GM06990 (cell line): ENCODE results near the gene LPP.

Source experiments
- DNase-seq: peaks from one replicate; pipeline ENCODE4 v3.0.0-alpha.2; 2011; ENCODE audit not compliant: insufficient read length; ENCODE audit errors: extremely low read depth
- H3K27me3 ChIP-seq: replicated peaks from 2 replicates; pipeline ENCODE4 v1.6.0; 2011; ENCODE audit warnings: low read length; ENCODE audit not compliant: control insufficient read depth, insufficient read depth
- H3K36me3 ChIP-seq: 2 replicates; pipeline ENCODE4 v1.5.1; 2011; ENCODE audit warnings: low read length; ENCODE audit not compliant: control insufficient read depth, insufficient read depth
- H3K4me3 ChIP-seq: replicated peaks from 2 replicates; pipeline ENCODE4 v1.5.1; 2011; ENCODE audit warnings: low read depth, mild to moderate bottlenecking, control low read depth, low read length
- TF ChIP-seq, protein P1 (sequence below): IDR thresholded peaks from 2 replicates; pipeline ENCODE4 v1.5.1; 2011; ENCODE audit warnings: low read length, control low read depth, mild to moderate bottlenecking, inconsistent platforms; ENCODE audit not compliant: insufficient read depth, poor library complexity, severe bottlenecking

Gene LPP

DNA sequence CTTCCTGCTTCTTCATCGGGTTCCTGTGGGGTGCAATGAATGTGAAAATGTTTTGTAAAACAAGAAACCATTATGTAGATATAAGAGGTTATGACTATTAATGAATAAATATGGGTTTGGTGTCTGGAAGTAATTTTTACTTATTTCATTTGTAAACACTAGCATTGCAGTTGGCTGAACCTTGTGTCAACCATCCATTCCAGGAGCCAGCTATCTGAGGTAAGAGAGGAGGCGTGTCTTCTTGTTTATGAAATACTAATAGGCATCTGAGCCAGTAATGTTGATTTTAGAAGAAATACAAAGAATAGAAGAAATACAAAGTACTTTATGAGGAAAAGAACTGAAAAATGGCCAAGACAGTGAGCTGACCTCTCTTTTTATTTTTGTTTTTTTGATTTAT, 187.5 kb downstream of the LPP start:
- Histone ChIP-seq H3K36me3 (no peaks in the 10 kb centered on the region), H3K27me3 (peaks cover 2% of the 10 kb centered on the region), H3K4me3 (no peak overlapping the region)
- TF ChIP-seq, protein P1, sequence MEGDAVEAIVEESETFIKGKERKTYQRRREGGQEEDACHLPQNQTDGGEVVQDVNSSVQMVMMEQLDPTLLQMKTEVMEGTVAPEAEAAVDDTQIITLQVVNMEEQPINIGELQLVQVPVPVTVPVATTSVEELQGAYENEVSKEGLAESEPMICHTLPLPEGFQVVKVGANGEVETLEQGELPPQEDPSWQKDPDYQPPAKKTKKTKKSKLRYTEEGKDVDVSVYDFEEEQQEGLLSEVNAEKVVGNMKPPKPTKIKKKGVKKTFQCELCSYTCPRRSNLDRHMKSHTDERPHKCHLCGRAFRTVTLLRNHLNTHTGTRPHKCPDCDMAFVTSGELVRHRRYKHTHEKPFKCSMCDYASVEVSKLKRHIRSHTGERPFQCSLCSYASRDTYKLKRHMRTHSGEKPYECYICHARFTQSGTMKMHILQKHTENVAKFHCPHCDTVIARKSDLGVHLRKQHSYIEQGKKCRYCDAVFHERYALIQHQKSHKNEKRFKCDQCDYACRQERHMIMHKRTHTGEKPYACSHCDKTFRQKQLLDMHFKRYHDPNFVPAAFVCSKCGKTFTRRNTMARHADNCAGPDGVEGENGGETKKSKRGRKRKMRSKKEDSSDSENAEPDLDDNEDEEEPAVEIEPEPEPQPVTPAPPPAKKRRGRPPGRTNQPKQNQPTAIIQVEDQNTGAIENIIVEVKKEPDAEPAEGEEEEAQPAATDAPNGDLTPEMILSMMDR = no peak
- DNase-seq = no peak

DNA sequence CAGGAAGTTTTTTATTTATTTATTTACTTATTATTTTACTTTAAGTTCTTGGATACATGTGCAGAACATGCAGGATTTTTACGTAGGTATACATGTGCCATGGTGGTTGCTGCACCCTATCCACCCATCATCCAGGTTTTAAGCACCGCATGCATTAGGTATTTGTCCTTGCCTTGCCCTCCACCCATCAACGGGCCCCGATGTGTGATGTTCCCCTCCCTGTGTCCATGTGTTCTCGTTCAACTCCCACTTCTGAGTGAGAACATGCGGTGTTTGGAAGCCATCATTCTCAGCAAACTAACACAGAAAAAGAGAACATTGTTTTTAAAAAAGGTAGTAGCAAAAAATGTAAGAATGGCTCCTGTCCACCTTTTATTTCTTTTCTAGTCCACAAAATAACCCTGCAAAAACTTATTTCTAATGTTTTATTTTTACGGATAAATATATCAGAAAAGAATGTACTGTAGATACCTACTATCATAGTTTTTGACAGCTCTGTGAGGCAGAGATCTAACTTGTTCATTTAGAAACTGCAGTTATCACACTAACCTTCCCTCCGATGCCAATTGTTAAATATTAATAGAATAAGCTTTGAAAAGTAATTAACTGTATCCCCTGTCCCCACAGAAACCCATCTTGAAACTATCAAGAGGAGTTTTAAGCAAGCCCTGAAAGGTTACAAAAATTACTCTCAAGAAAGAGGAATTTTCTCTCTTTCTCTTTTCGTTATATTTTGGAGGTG, 189.2 kb downstream of the LPP start:
- TF ChIP-seq, protein P1 = no peak
- H3K36me3 ChIP-seq = no peaks in the 10 kb centered on the region
- no peak for DNase-seq
- H3K27me3 ChIP-seq = no peaks in the 10 kb centered on the region; the same call in 1 of the 2 replicates
- no peak overlapping the region for H3K4me3 ChIP-seq

DNA sequence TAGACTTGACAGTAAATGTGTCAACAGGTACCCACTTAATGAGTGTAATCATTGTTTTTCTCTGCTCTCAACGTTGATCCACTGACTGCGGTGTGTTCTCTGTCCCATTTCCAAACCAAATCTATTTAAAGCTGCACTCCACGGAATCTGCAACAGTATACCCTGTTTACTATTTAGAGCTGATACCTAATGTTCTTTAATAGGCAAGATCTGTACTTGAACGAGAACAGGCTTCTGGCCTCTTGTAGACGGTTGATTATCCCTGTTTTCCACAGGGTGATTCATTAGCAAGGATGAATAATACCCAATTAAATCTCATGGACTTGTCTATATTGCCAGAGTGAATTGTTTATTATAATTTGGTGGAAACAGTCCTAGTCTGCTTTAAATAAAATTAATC, 189.9 kb downstream of the LPP start:
- Histone ChIP-seq H3K4me3 (no peak overlapping the region), H3K36me3 (no peaks in the 10 kb centered on the region), H3K27me3 (no peaks in the 10 kb centered on the region; the same call in 1 of the 2 replicates)
- TF ChIP-seq, protein P1 = no peak
- DNase-seq = no peak

DNA sequence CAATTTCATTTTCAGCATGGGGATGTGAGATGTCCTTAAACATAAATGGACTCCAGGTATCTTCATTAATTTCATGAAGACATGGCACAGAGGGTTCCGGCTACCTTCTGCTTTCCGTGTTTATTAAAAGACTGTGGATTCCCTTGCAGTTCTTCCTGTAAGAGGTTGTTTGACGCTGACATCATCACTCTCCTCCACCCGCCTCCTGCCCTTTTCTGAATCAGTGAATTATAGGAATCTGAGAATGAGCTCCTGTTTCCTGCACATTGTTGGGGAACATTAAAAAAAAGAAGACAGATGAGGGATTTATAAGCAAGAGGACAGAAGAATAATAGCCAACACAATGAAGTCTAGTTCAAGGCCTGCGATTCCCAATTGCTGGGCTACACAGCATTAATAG, 191.3 kb downstream of the LPP start:
- peaks cover under 1% of the 10 kb centered on the region; the same call in 1 of the 2 replicates for H3K27me3 ChIP-seq
- TF ChIP-seq, protein P1 = no peak
- no peak for DNase-seq
- no peak overlapping the region for H3K4me3 ChIP-seq
- H3K36me3 ChIP-seq = no peaks in the 10 kb centered on the region

DNA sequence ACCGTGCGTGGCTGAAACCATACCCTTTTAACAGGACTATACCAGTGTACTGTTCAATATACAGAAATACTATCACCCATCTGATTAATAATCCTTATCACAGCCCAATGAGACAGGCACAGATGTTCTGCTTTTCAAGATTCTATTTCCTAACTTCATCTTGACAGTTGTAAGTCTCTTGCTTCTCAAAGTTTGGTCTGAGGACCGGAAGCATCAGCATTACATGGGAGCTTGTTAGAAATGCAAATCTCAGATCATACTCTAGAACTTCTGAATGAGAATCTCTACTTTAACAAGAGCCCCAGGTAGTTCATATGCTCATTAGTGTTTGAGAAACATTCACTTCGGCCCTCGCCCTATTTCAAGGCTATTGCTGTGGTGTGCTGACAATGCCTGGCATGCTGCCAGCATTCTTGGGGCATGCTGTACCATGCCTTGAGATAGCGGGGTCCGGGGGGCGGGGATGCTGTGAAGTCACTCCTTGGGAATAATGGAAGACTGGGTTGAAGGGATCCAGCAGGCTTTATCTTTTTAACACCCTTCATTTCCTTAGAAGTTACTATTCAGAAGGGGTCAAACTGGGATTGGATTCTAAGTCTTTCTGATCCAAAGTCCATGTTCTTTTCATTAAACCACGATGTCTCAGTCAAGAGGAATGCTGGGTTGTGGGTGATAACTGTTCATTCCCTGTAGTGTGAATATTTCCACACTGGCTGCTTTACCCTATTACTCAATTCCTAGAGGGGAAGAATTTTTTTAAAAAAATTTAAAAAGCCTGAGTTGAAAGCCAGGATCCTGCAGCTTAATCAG, 194.7 kb downstream of the LPP start:
- TF ChIP-seq, protein P1 = no peak
- no peaks in the 10 kb centered on the region for H3K36me3 ChIP-seq
- no peak for DNase-seq
- H3K4me3 ChIP-seq = no peak overlapping the region
- peaks cover 1% of the 10 kb centered on the region for H3K27me3 ChIP-seq
